Fibroblast of the aortic adventitia (primary cell): Measurements from ENCODE around the gene FGFRL1. TPM values are rescaled to one million over a fixed set of nuclear protein-coding genes. Genes with fewer than 3 reads are reported as not detected.
A peak's percentile ranks its signal among the peaks of the same experiment; 100 is the strongest.

ENCODE experiments used
- DNase-seq: peaks from one replicate; pipeline ENCODE4 v3.0.0-alpha.2; 2010; ENCODE audit warnings: low read depth
- H3K4me3 ChIP-seq: 2 replicates; pipeline ENCODE4 v1.5.1; 2011; ENCODE audit warnings: low read depth, mild to moderate bottlenecking, control low read depth, low read length, moderate library complexity
- CTCF ChIP-seq: IDR thresholded peaks from 2 replicates; pipeline ENCODE4 v1.5.1; 2011; ENCODE audit warnings: mild to moderate bottlenecking, low read length, control low read depth, inconsistent platforms; ENCODE audit not compliant: insufficient read depth
- total RNA-seq: library from RNA; depleted of rRNA; stranded (reverse); fragments of >200 nt; gene quantifications from 2 replicates; pipeline ENCODE4 v1.2.3, GENCODE V29; 2012; ENCODE audit warnings: low replicate concordance

FGFRL1 gene
- total RNA-seq, 1 donor: 27.4 TPM

DNA sequence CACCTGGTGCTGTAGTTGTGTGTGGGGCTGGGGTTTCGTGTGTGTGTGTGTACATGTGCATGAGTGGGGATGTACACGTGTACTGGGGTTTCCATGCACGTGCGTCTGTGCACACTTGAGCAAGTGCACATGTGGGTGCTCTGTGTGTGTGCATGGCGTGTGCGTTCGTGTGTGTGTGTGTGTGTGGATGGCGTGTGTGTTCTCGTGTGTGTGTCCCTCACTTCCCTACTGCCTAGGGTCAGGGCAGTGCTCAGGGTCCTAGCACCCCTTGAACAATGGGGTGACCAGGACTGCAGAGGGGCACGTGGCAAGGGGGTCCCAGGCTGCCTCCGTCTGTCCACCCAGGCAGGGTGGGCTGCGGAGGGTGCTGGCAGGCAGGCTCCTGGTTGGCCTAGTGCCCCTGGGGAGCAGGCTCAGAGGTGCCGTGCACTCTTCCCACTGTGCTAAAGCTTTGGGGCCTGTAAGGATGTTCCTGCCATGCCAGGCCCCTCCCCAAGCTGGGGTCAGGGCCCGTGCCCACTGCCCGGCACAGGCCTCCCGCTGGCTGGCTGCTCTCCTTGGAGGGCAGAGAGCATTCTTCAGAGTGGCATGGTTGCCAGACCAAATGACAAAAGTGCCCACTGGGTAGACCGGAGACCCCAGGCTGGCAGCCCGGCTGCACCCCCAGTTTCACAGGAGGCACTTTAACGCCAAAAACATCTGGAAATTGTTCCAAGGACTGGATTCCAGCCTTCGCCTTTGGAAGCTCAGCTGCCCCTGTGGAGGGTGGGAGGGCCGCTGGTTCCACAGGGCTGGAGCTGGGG lies 29.1 kb downstream of the FGFRL1 start:
- no peak overlapping the region for H3K4me3 ChIP-seq
- no peak for DNase-seq
- TF ChIP-seq CTCF: no peak

GRCh38 chr4:1041147-1041935 lies 29.9 kb downstream of the FGFRL1 start:
- no peak for TF ChIP-seq CTCF
- no peak overlapping the region for H3K4me3 ChIP-seq
- DNase-seq: peak; percentile 91

GRCh38 chr4:1041936-1042330 lies 30.5 kb downstream of the FGFRL1 start:
- H3K4me3 ChIP-seq: no peak overlapping the region
- DNase-seq: no peak
- no peak for TF ChIP-seq CTCF

GRCh38 chr4:1042352-1043055 lies 31.1 kb downstream of the FGFRL1 start:
- no peak for TF ChIP-seq CTCF
- no peak overlapping the region for H3K4me3 ChIP-seq
- DNase-seq: no peak

DNA sequence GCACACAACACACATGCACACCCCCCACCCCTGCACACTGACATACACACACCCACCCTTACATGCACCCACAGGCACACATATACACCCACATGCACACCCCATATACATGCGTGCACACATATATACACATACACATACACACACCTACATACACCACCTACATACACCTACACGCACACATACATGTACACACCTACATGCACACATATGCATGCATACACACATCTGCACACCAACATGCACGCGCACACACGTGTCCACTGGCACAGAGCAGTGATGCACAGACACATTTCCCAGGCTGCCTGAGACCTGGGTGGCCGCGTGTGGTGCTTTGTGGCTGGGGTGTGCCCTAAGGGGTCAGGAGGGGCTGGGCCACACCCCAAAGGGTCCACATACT lies 31.7 kb downstream of the FGFRL1 start:
- no peak overlapping the region for H3K4me3 ChIP-seq
- no peak for DNase-seq
- no peak for TF ChIP-seq CTCF

GRCh38 chr4:1043651-1044468 lies 32.4 kb downstream of the FGFRL1 start:
- peak; percentile 99 for DNase-seq
- TF ChIP-seq CTCF: no peak
- H3K4me3 ChIP-seq: peak overlapping the region; percentile 35
